WI38 (cell line): ENCODE measurements around the gene ETFBKMT.

Source experiments
- H3K4me3 ChIP-seq: 2 replicates; pipeline ENCODE4 v1.5.1; 2011; ENCODE audit warnings: low read depth, mild to moderate bottlenecking, control low read depth, low read length
- CTCF ChIP-seq: IDR thresholded peaks from 2 replicates; pipeline ENCODE4 v1.5.1; 2012; ENCODE audit warnings: low read depth, mild to moderate bottlenecking, control low read depth, low read length

Gene ETFBKMT

GRCh38 chr12:31641509-31642090 lies 17.9 kb upstream of the ETFBKMT start:
- no peak for TF ChIP-seq CTCF
- H3K4me3 ChIP-seq: no peak overlapping the region

GRCh38 chr12:31644536-31644935 lies 15.0 kb upstream of the ETFBKMT start:
- no peak for TF ChIP-seq CTCF

GRCh38 chr12:31645924-31646323 lies 13.6 kb upstream of the ETFBKMT start:
- H3K4me3 ChIP-seq: no peak overlapping the region

More at GRCh38 chr12:31644536-31644935, 15.0 kb upstream of the ETFBKMT start:
- no peak overlapping the region for H3K4me3 ChIP-seq

GRCh38 chr12:31647086-31647491 lies 12.4 kb upstream of the ETFBKMT start:
- no peak overlapping the region for H3K4me3 ChIP-seq
- no peak for TF ChIP-seq CTCF

More at GRCh38 chr12:31645924-31646323, 13.6 kb upstream of the ETFBKMT start:
- no peak for TF ChIP-seq CTCF

- no peak overlapping the region for H3K4me3 ChIP-seq
- no peak for TF ChIP-seq CTCF
Observed at GRCh38 chr12:31650918-31651317, 8.6 kb upstream of the ETFBKMT start.

GRCh38 chr12:31651893-31652521 lies 7.5 kb upstream of the ETFBKMT start:
- TF ChIP-seq CTCF: no peak

GRCh38 chr12:31655208-31655607 lies 4.3 kb upstream of the ETFBKMT start:
- no peak for TF ChIP-seq CTCF
- H3K4me3 ChIP-seq: no peak overlapping the region

More at GRCh38 chr12:31651893-31652521, 7.5 kb upstream of the ETFBKMT start:
- H3K4me3 ChIP-seq: no peak overlapping the region
